Measurements from ENCODE around the gene PARVA. TPM values are rescaled to one million over a fixed set of nuclear protein-coding genes. Genes with fewer than 3 reads are reported as not detected.

Gene PARVA
- total and polyA plus RNA-seq, 2 of the 8 experiments (the other 6 are each of a cell fraction or from before 2014, with no cell fraction given), result 3.1 to 13.5 TPM

DNA sequence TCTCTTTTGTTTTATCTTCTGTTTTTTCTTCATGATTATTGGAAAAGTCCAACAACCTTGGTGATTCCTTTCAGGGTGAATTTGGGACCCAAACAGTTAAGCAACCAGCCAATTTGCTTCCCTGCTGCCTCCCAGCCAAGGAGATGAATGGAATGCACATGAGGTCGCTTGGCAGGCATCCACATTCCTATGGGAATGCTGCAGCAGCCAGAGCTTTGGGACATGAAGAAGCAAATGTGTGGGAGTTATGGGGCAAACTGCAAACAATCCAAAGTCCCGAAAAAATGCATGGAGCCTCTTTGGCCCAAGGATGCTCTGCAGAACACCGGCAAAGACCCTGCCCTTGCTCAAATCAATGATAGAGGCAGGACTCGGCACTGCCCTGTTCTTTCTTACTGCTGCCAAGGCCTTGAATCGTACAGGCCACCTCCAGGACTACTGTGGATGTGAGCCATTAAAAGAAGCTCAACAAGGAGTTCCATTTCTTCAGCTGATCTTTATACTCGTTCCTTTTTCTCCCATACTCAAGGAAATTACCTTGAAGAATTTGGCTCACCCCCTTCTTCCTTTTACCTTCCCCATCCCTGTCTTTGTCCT, 179.5 kb downstream of the PARVA start (continued):
- TF ChIP-seq, protein P1, sequence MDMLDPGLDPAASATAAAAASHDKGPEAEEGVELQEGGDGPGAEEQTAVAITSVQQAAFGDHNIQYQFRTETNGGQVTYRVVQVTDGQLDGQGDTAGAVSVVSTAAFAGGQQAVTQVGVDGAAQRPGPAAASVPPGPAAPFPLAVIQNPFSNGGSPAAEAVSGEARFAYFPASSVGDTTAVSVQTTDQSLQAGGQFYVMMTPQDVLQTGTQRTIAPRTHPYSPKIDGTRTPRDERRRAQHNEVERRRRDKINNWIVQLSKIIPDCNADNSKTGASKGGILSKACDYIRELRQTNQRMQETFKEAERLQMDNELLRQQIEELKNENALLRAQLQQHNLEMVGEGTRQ (IDR thresholded peaks at IDR 0.05; ENCODE audit: low read length), result no peak
- TF ChIP-seq CEBPB (IDR thresholded peaks at IDR 0.05; ENCODE audit: low read depth, low read length), result peak; percentile 77; the same call in 1 of the 2 replicates
- TF ChIP-seq, protein P2, sequence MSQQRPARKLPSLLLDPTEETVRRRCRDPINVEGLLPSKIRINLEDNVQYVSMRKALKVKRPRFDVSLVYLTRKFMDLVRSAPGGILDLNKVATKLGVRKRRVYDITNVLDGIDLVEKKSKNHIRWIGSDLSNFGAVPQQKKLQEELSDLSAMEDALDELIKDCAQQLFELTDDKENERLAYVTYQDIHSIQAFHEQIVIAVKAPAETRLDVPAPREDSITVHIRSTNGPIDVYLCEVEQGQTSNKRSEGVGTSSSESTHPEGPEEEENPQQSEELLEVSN (IDR thresholded peaks at IDR 0.05), result no peak
- no peak for TF ChIP-seq SP2 (IDR thresholded peaks at IDR 0.05; ENCODE audit: low read length)
- TF ChIP-seq HDAC6 (IDR thresholded peaks at IDR 0.05; ENCODE audit: low read depth, low read length), result no peak
- peak in 1 of 2 experiments; percentile 55; a peak in 1 of 3 replicates for TF ChIP-seq EP300 (IDR thresholded peaks at IDR 0.05; ENCODE audit: borderline replicate concordance in 1 of 2, low read depth in 2 of 2, low read length in 2 of 2)
- no peak for TF ChIP-seq NANOG (IDR thresholded peaks at IDR 0.05; ENCODE audit: insufficient read depth, low read depth, low read length, poor library complexity, severe bottlenecking)
- no peak for TF ChIP-seq NRF1 (IDR thresholded peaks at IDR 0.05; ENCODE audit: low read depth, low read length)
- TF ChIP-seq JUND (IDR thresholded peaks at IDR 0.05; ENCODE audit: low read length), result no peak; the same call in 1 of the 2 replicates
- no peak for TF ChIP-seq KDM4A (IDR thresholded peaks at IDR 0.05; ENCODE audit: low read depth, low read length, severe bottlenecking)
- TF ChIP-seq SP1 (IDR thresholded peaks at IDR 0.05; ENCODE audit: low read depth, low read length), result no peak
- no peak for TF ChIP-seq GABPA (IDR thresholded peaks at IDR 0.05; ENCODE audit: borderline replicate concordance, insufficient read depth, low read length)
- TF ChIP-seq PHF8 (conservative IDR thresholded peaks at IDR 0.05; ENCODE audit: low read depth, low read length), result no peak
- no peak for TF ChIP-seq POLR2A (IDR thresholded peaks at IDR 0.05; ENCODE audit: control extremely low read depth in 1 of 2, low read depth in 2 of 2, low read length in 2 of 2)
- TF ChIP-seq, protein P3, sequence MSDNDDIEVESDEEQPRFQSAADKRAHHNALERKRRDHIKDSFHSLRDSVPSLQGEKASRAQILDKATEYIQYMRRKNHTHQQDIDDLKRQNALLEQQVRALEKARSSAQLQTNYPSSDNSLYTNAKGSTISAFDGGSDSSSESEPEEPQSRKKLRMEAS (IDR thresholded peaks at IDR 0.05), result peak; percentile 76
- TF ChIP-seq, protein P4, sequence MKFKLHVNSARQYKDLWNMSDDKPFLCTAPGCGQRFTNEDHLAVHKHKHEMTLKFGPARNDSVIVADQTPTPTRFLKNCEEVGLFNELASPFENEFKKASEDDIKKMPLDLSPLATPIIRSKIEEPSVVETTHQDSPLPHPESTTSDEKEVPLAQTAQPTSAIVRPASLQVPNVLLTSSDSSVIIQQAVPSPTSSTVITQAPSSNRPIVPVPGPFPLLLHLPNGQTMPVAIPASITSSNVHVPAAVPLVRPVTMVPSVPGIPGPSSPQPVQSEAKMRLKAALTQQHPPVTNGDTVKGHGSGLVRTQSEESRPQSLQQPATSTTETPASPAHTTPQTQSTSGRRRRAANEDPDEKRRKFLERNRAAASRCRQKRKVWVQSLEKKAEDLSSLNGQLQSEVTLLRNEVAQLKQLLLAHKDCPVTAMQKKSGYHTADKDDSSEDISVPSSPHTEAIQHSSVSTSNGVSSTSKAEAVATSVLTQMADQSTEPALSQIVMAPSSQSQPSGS (IDR thresholded peaks at IDR 0.05; ENCODE audit: low read length), result no peak

Data from H1 (cell line).